Amniotic stem cell (primary cell): ENCODE results near the gene DAZAP1.

Experiments
- DNase-seq: peaks from one replicate; lab custom pipeline; 2025; lab: John Stamatoyannopoulos, UW

The DAZAP1 gene

GRCh38 chr19:1407528-1408299 lies at the start of gene DAZAP1:
TSS of gene DAZAP1 (plus strand) at chr19:1407586. CDS start at chr19:1407774, 188 bp downstream.
- DNase-seq: no peak

- no peak for DNase-seq
Measured at GRCh38 chr19:1360126-1360817, 47.1 kb upstream of the DAZAP1 start.

GRCh38 chr19:1360818-1361461 lies 46.4 kb upstream of the DAZAP1 start:
- DNase-seq: peak; percentile 52

- peak; percentile 42 for DNase-seq
Measured at GRCh38 chr19:1361601-1362386, 45.6 kb upstream of the DAZAP1 start.

- no peak for DNase-seq
Measured at GRCh38 chr19:1362387-1363257, 44.8 kb upstream of the DAZAP1 start.

GRCh38 chr19:1363599-1363998 lies 43.8 kb upstream of the DAZAP1 start:
- no peak for DNase-seq

GRCh38 chr19:1364070-1364704 lies 43.2 kb upstream of the DAZAP1 start:
- DNase-seq: no peak

GRCh38 chr19:1365319-1366269 lies 41.8 kb upstream of the DAZAP1 start:
- DNase-seq: no peak

- DNase-seq: no peak
Measured at GRCh38 chr19:1366296-1366695, 41.1 kb upstream of the DAZAP1 start.

GRCh38 chr19:1366899-1367870 lies 40.2 kb upstream of the DAZAP1 start:
- no peak for DNase-seq

- no peak for DNase-seq
Measured at GRCh38 chr19:1369214-1369805, 38.1 kb upstream of the DAZAP1 start.

GRCh38 chr19:1370579-1371361 lies 36.6 kb upstream of the DAZAP1 start:
- DNase-seq: no peak

GRCh38 chr19:1373042-1373533 lies 34.3 kb upstream of the DAZAP1 start:
- no peak for DNase-seq

GRCh38 chr19:1373534-1374249 lies 33.7 kb upstream of the DAZAP1 start:
- DNase-seq: no peak

GRCh38 chr19:1374250-1374577 lies 33.2 kb upstream of the DAZAP1 start:
- DNase-seq: no peak

- DNase-seq: no peak
Measured at GRCh38 chr19:1376415-1376805, 31.0 kb upstream of the DAZAP1 start.
